ENCODE measurements around the gene ATP8B4.

The ATP8B4 gene

DNA sequence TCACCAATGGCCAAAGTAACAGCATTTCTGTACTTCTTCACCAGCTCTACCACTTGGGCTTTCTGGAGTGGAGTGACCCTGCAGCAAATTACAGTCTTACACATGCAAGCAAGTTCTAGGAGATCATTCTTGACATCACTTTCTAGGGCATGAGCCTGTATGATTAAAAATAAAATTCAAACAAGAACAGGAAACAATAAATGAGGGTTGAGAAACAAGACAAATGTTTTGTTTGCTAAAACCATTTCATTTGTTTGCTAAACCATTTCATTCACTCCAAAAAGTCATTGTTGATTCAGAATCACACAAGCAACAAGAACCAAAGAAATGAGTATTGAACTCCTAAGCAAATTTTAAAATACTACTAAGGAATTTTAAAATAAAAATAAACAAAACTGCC lies 220.9 kb downstream of the ATP8B4 start:
- no peak for DNase-seq (ENCODE audit: low read depth, low spot score)

GRCh38 chr15:49895347-49896223 lies 223.4 kb downstream of the ATP8B4 start:
- no peak for DNase-seq (ENCODE audit: low read depth, low spot score)

DNA sequence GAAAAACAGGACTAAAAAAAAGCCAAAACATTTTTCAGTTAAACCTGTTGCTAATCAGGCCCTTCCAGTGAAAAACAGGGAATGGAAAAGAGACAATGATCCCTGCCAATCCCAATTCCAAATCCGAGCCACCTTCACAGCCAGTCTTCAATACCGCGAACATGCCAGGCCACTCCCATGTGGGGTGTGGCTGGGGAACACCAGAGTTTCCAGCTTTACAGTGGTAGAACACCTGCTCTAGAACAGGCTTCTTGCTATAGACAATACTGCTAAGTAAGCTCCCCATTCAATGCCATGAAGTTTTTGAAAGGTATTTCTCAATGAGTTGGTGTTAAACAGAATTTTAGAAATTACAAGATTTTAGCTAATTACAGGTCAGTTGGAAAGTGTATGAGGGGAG lies 228.3 kb downstream of the ATP8B4 start:
- DNase-seq (ENCODE audit: low read depth, low spot score) = no peak

- no peak for DNase-seq (ENCODE audit: low read depth, low spot score)
Observed at GRCh38 chr15:49889536-49889935, 229.5 kb downstream of the ATP8B4 start.

- no peak for DNase-seq (ENCODE audit: low read depth, low spot score)
Observed at GRCh38 chr15:49888734-49889133, 230.3 kb downstream of the ATP8B4 start.

- DNase-seq (ENCODE audit: low read depth, low spot score) = no peak
Observed at GRCh38 chr15:49888323-49888693, 230.7 kb downstream of the ATP8B4 start.

DNA sequence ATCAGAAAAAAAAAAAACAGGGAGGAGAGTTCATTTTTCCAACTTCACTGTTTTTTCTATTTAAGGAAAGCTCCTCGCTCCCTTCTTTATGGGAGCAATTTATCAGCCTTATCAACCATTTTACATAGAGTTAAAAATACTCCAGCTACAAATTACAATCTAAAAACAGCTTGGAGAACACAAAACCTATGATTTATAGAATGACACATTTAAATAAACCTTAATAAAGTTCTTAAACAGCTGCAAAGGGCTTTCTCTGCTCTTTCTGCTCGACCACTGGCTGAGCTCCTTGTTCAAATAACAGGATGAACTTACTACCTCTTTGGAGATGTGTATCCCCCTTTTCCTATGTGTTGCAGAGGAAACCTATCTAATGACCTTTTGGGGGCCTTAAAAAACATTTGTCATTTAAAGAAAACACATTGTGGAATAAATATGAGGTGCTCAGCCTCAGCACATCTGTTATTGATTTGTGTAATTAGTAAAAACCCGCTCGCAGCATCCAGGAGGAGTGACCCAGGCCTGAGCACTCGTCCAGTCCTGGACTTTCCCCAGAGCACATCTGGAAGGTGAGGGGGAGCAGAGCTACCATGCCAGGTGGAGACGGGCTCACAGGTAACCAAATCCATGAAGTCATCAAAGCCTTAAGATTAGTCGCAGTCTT lies 231.2 kb downstream of the ATP8B4 start:
- DNase-seq (ENCODE audit: low read depth, low spot score) = no peak

DNA sequence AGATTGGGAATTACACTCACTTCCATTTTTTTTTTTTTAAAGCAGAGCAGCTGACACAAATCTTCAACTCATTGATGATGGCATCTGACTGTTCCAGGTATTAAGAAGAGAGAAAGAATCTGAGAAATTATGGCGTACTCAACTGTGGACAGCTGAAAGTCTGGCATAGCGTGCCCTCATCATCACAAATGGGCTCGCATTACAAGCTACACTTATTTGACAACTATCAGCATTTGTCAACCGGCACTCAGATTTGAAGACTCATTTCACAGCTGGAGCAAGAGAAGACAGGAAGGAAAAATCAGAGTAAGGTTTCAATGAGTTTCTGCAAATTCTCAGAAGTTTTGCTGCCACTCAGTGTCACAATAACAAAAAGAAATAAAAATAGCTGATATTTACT lies 235.9 kb downstream of the ATP8B4 start:
- DNase-seq (ENCODE audit: low read depth, low spot score) = no peak

GRCh38 chr15:49881866-49882265 lies 237.2 kb downstream of the ATP8B4 start:
- no peak for DNase-seq (ENCODE audit: low read depth, low spot score)

DNA sequence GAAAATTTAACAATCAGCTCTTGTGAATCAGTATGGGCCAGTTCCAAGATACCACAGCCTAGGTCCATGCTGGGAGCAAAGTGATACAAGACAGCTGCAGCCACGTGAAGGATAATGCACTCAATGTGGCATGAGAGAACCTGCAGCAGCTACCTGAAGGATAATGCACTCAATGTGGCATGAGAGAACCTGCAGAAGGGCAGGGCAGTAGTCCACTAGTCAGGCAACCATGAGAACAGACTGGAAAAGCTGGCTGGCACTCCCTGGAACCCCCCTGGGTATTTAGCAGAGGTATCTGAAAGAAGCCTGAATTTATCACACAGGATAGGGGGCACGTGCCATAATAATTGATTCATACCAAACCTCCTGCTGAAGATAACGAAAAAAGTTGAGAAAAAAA lies 237.6 kb downstream of the ATP8B4 start:
- DNase-seq (ENCODE audit: low read depth, low spot score) = no peak

DNA sequence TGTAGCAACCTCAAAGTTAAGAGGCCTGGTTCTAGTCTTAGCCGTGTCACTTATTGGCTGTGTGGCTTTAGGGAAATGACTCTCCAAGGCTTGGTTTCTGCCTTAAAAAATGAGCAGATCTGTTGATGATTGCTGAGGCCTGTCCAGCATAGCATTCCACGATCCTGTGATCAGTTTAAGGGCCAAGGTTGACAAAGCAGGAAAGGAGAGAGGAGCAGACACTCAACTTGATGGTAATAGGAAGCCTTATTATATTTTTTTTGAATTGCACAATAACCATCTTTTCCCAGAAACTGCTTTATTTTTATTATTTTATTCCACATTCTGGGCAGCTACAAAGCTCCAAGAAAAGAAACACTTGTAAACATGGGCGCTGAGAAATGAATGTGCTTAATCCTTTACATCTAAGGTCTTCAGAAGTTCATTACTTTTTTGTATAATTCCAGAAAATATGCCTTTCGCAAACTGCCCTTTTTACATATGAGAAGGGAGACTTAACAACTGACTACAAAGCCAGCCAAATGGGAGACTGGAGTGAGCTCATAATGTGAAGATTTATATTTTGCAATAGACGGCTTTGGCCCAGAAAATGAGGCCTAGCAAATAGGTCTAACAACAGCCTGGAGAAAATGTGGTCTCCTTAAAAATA lies 241.0 kb downstream of the ATP8B4 start:
- no peak for DNase-seq (ENCODE audit: low read depth, low spot score)

DNA sequence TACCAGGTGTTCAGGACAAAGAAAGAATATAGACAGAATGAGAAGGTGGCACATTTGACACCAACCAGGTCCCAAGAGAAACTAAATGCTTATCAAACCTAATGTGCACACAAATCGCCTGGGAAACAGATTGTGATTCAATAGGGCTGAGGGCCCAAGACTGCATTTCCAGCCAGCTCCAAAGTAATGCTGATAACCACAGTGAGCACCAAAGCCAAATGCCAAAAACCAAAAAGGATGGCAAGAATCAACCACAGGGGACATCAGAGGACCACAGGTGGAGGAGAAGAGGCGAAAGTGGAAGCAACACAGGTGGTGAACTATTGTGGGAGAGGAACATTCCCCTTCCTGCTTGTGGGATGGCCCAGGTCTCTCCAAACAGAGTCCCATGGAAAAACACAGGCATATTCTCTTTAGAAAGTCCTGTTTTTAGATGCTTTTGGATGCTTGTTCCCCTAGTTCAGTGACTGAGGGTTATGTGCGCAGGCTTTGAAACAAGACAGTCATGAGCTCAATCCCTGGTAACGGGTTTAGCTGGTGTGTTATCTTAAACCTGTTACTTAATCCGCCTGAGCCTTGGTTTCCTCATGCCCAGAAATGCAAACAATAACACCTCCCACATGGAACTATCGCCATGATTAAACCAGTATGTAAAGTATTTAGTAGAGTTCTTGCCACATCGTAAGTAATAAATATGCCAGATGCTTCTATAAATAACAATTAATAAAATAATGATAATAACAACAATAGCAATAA lies 241.7 kb downstream of the ATP8B4 start:
- no peak for DNase-seq (ENCODE audit: low read depth, low spot score)

DNA sequence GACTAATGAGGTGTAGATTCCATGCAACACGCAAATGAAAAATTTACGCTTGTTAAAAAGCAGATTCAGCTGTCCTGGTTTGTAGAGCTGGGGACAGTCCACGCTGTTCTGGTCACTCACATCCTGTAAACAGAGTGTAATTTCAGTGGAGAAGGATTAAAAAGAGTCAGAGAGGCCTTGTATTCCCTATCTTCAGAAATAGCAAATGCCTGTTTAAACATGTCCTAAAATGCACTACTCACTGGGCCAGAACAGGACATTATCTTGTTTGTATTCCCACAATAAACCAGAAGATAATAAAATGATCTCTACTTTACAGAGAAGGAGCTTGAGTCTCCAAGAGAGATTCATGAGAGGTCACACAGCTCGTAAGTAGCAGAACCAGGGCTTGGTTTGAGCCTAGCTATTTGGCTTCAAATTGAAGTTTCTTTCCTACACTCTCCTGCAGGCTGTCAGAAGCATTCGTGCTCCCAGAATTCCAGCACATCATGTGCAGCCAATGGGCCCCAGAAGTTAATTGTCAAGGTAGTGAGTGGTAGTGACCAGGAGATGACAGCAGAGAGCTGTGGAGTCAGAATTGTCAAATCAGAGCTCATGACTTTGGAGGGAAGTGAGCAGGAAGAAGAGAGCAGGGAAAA lies 242.5 kb downstream of the ATP8B4 start:
- DNase-seq (ENCODE audit: low read depth, low spot score) = no peak

DNA sequence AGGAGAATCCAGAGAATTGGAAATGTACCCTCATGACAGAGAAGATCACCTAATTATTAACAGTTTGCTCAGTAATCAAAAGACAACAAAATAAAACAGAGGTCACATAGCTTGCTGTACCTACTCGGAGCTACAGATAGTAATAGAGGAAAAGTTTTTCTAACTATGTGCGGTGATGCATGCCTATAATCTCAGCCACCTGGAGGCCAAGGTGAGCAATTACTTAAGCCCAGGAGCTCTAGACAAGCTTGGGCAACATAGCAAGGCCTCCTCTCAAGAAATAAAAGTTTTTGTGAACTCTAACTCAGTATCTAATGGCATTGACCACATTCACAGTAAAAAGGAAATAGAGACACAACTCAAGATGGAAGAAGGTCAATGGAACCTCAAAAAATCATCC lies 243.6 kb downstream of the ATP8B4 start:
- no peak for DNase-seq (ENCODE audit: low read depth, low spot score)

GRCh38 chr15:49870472-49870871 lies 248.6 kb downstream of the ATP8B4 start:
- no peak for DNase-seq (ENCODE audit: low read depth, low spot score)

- no peak for DNase-seq (ENCODE audit: low read depth, low spot score)
Observed at GRCh38 chr15:49868348-49868747, 250.7 kb downstream of the ATP8B4 start.

GRCh38 chr15:49865925-49866757 lies 252.9 kb downstream of the ATP8B4 start:
- DNase-seq (ENCODE audit: low read depth, low spot score) = no peak

DNA sequence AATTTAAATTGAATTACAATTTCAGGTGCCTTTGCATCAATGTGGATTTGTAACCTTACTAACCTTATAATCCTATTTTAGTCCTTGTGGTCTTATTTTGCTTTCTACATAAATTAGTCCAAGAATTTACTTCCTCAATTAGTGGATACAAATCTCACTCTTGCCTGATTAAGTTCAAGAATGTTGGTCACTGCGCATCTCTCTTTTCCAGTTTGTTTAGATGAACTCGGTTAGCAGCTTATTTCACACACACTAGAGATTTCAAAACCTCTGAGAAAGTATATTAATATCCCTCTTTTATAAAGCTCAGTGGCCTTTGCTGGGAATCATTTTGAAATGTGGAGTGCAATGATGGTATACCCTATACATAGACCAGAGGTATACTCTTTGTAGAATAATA lies 254.8 kb downstream of the ATP8B4 start:
- no peak for DNase-seq (ENCODE audit: low read depth, low spot score)

DNA sequence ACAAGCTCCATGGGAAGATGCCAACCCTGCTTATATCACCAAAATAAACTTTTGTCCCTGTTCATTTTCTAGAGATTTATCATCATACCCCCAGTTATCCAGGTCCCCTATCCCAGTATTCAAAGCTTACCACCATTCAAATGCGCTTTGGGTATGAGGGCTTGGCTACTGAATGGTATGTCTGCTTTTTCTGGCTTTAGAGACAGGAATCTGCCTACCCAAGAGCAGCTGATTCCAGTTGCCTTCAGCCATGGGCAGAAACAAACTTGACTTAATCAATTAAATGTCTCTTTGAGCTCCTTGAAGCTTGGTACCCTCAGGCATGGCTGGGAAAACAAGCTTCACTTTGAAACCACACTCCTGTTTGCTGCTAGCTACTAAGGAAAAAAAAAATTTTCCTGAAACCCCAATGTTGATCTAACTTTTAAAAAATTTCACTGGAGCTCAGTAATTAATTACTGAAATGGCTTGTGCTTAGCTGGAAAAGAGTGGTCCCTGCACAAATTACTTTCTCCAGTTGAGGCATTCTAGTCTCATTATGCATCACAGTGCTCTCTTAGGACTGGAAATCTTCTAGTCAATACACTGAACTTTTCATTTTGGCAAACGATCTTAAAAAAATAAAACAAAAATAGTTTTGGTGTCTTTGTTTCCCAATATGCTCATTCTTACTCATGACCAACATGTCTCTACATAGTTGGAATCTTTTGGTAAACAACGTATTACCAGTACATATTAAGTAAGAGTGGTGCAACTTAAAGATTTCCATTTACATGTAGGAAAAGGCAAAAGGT lies 255.4 kb downstream of the ATP8B4 start:
- DNase-seq (ENCODE audit: low read depth, low spot score) = no peak

GRCh38 chr15:49860101-49860500 lies 258.9 kb downstream of the ATP8B4 start:
- no peak for DNase-seq (ENCODE audit: low read depth, low spot score)
